ENCODE measurements around the gene FAM234A. TPM values are rescaled to one million over a fixed set of nuclear protein-coding genes. Genes with fewer than 3 reads are reported as not detected.
"Not testable (repeated sequence)": the region's sequence is repeated elsewhere in the genome, so short reads cannot be mapped to it uniquely, and the experiment has no call there.

FAM234A gene
- total RNA-seq, 1 experiment from 2014 or later = 121 TPM

- no peaks in the 10 kb centered on the region for H3K9me3 ChIP-seq (ENCODE audit: control insufficient read depth, insufficient read depth, low read depth, low read length)
- intact Hi-C loops (cut with micrococcal nuclease; ENCODE audit: unreplicated experiment) = no loop called here
- POLR2A ChIA-PET = no interaction called here
These were observed 31.9 kb downstream of the FAM234A start for GRCh38 chr16:266258-267164.

GRCh38 chr16:267562-267961 lies 32.9 kb downstream of the FAM234A start:
- H3K36me3 ChIP-seq (ENCODE audit: control insufficient read depth, insufficient read depth, low read length); BruUV-seq (replicated peaks); intact Hi-C loops (cut with micrococcal nuclease; ENCODE audit: unreplicated experiment); in situ Hi-C loops (cut with HindIII; ENCODE audit: low pct_unique_long_range_greater_than_20kb, low sequenced_read_pairs); H3K4me1 ChIP-seq (ENCODE audit: control insufficient read depth, insufficient read depth, low read length); H3K27me3 ChIP-seq (ENCODE audit: control insufficient read depth, insufficient read depth, low read length); CTCF ChIA-PET; H3K27ac ChIP-seq (ENCODE audit: low read length); ATAC-seq; H3K4me3 ChIP-seq (ENCODE audit: low read depth in 2 of 2, low read length in 2 of 2); DNase-seq (ENCODE audit: low read depth, low spot score); POLR2A ChIA-PET; H3K9me3 ChIP-seq (ENCODE audit: control insufficient read depth, insufficient read depth, low read depth, low read length): not testable (repeated sequence)

More at GRCh38 chr16:266258-267164, 31.9 kb downstream of the FAM234A start:
- no TSS peak for BruUV-seq (replicated peaks)
- Histone ChIP-seq H3K4me1 (ENCODE audit: control insufficient read depth, insufficient read depth, low read length) (no peaks in the 10 kb centered on the region; the same call in 1 of the 2 replicates), H3K27me3 (ENCODE audit: control insufficient read depth, insufficient read depth, low read length) (no peaks in the 10 kb centered on the region), H3K36me3 (ENCODE audit: control insufficient read depth, insufficient read depth, low read length) (no peaks in the 10 kb centered on the region), H3K27ac (ENCODE audit: low read length) (no peak overlapping the region), H3K4me3 (ENCODE audit: low read depth in 2 of 2, low read length in 2 of 2) (no peak overlapping the region)
- CTCF ChIA-PET = no interaction called here
- no peak for ATAC-seq
- TF ChIP-seq SIN3A (IDR thresholded peaks at IDR 0.05; ENCODE audit: borderline replicate concordance, insufficient read depth, low read depth, low read length) = no peak
- no peak for TF ChIP-seq REST (IDR thresholded peaks at IDR 0.05; ENCODE audit: insufficient read depth in 1 of 2, low read depth in 2 of 2, low read length in 1 of 2)
- TF ChIP-seq TCF7L2 (IDR thresholded peaks at IDR 0.05; ENCODE audit: low read depth, low read length) = no peak
- no peak for TF ChIP-seq CTCF (IDR thresholded peaks at IDR 0.05)
- peak; percentile 12; the same call in 1 of the 2 replicates for TF ChIP-seq POLR2AphosphoS5 (IDR thresholded peaks at IDR 0.05; ENCODE audit: low read depth, low read length)
- DNase-seq (ENCODE audit: low read depth, low spot score) = no peak
- in situ Hi-C loops (cut with HindIII; ENCODE audit: low pct_unique_long_range_greater_than_20kb, low sequenced_read_pairs) = no loop called here
